Heart left ventricle (tissue), 16 donors: ENCODE measurements around the gene GPR37. TPM values are rescaled to one million over a fixed set of nuclear protein-coding genes. Genes with fewer than 3 reads are reported as not detected.

ENCODE experiments used
- ATAC-seq, 4 donors: fragments of 200-7000 bp; cut with Tn5 transposase; one replicate each; pipeline ENCODE4 v1.9.1; 2020 to 2022; ENCODE audit warnings: moderate library complexity in 4 of 4, mild to moderate bottlenecking in 3 of 4, moderate number of reproducible peaks in 1 of 4
- DNase-seq, 5 donors: peaks; one replicate each; pipeline ENCODE4 v3.0.0-alpha.2; 2020
- H3K27ac ChIP-seq, 12 donors: fragments of 200-600 bp; sonication (generic) in 4 of 12; one replicate each; pipeline versions ENCODE4 v1.5.0 to v1.8.0; 2016 to 2022; ENCODE audit warnings: mild to moderate bottlenecking in 2 of 12
- H3K27me3 ChIP-seq, 9 donors: fragments of 200-600 bp; sonication (generic) in 2 of 9; one replicate each; pipeline versions ENCODE4 v1.5.1 to v1.8.0; 2016 to 2022; ENCODE audit warnings: mild to moderate bottlenecking in 3 of 9
- H3K36me3 ChIP-seq, 9 donors: fragments of 200-600 bp; sonication (generic) in 2 of 9; one replicate each; pipeline versions ENCODE4 v1.5.0 to v1.8.0; 2018 to 2022; ENCODE audit warnings: mild to moderate bottlenecking in 2 of 9
- H3K4me1 ChIP-seq, 12 donors: fragments of 200-600 bp; sonication (generic) in 4 of 12; one replicate each; pipeline versions ENCODE4 v1.5.0 to v1.8.0; 2016 to 2022; ENCODE audit warnings: mild to moderate bottlenecking in 3 of 12
- H3K4me3 ChIP-seq, 12 donors: fragments of 200-600 bp; sonication (generic) in 4 of 12; one replicate each; pipeline versions ENCODE4 v1.5.0 to v1.8.0; 2017 to 2022; ENCODE audit warnings: mild to moderate bottlenecking in 9 of 12, moderate library complexity in 4 of 12
- H3K9me3 ChIP-seq, 12 donors: fragments of 200-600 bp; sonication (generic) in 4 of 12; one replicate each; pipeline versions ENCODE4 v1.5.0 to v1.8.0; 2016 to 2022; ENCODE audit warnings: mild to moderate bottlenecking in 1 of 12
- CTCF ChIP-seq, 12 donors: fragments of 200-600 bp; sonication (generic) in 4 of 12; IDR thresholded peaks; one replicate each; pipeline versions ENCODE4 v1.5.0 to v1.8.0; 2018 to 2022; ENCODE audit warnings: antibody characterized with exemption in 12 of 12, mild to moderate bottlenecking in 5 of 12
- POLR2A ChIP-seq, 2 donors: fragments of 450-650 bp; IDR thresholded peaks; one replicate each; pipeline ENCODE4 v1.6.1; 2017; ENCODE audit warnings: antibody characterized with exemption in 2 of 2, mild to moderate bottlenecking in 2 of 2, moderate library complexity in 2 of 2
- WGBS, 4 donors: extraction: QIAGEN DNeasy Blood & Tissue Kit in 2 of 4; methylation state at CpG; one replicate each; pipeline versions ENCODE4 v1.1.5 to v1.1.7; 2013 to 2018; 5-methylcytosine and 5-hydroxymethylcytosine counted together
- intact Hi-C, 10 donors: fragments of 100-400 bp; cut with DNase I; formaldehyde crosslinking; loops; one replicate each; pipeline versions ENCODE4 v1.11.1 to v1.14.2; 2022
- polyA plus RNA-seq, 2 donors: library from polyadenylated mRNA; stranded (reverse); fragments of 200-250 nt; gene quantifications; one replicate each; pipeline ENCODE4 v1.2.3, GENCODE V29; 2013
- total RNA-seq, 9 donors: library from RNA; depleted of rRNA in 2 of 9; stranded (reverse); fragments of >200 nt in 2 of 9; fragmentation: NEBNext Ultra II Directional in 3 of 9; extraction: Animal tissue kit (Norgen Biotek cat#: 25700) in 3 of 9; gene quantifications; one replicate each; pipeline versions ENCODE4 v1.1.0 to v1.2.4, GENCODE V29; 2016 to 2023
- donor health status: ischemic (EF 13 %, LVEDD 7.1; RV severe dilation, severe dysfunction).
- donor health status: healthy with polysubstance abuse.
- donor health status: DM: no; HTN: yes; CAD: no.
- donor health status: DM: no; HTN: no; CAD: no.
- donor health status: ischemic (EF 25% LVEDD 6.9; RV normal size, moderate dysfunction).
- donor health status: ischemic (EF 25% LVEDD 5.7; RV mildly dilated, moderate dysfunction).
- donor health status: healthy.
- donor health status: DM: yes; HTN: yes; CAD: no.
- donor health status: ischemic (EF 35%, LVEDD 5.7; RV mildly dilated, moderate dysfunction).
- donor health status: nonischemic (EF 11% LVEDD 7.7; RV severe dilation, severe dysfunction).
- donor health status: DM: yes; HTN: yes; CAD: no.
- donor health status: PGD.
- donor health status: ischemic (EF 29% LVEDD 5.4; RV normal size, mild dysfunction).
- donor health status: nonischemic (EF 23%, LVEDD 6.1; RV moderate dilation, normal function).

GPR37 gene
- total and polyA plus RNA-seq, 11 donors = 0.01 to 0.48 (median 0.25) TPM; not detected in 8

- H3K36me3 ChIP-seq = no peaks in the 10 kb centered on the region
- WGBS, 4 donors = 92 to 100% (median 95%) methylated on average over 1 of the region's 1 CpG
- intact Hi-C loops = no loop called here
- ATAC-seq (no peak), DNase-seq (no peak)
- no peaks in the 10 kb centered on the region for H3K27me3 ChIP-seq
- H3K9me3 ChIP-seq = no peaks in the 10 kb centered on the region
- TF ChIP-seq POLR2A (IDR thresholded peaks at IDR 0.05) (no peak), CTCF (IDR thresholded peaks at IDR 0.05) (no peak)
- no peaks in the 10 kb centered on the region for H3K4me1 ChIP-seq
- H3K27ac ChIP-seq = no peak overlapping the region
- H3K4me3 ChIP-seq = no peak overlapping the region
These were observed 45.7 kb upstream of the GPR37 start for GRCh38 chr7:124811341-124811740.

- Histone ChIP-seq H3K27ac (no peak overlapping the region), H3K9me3 (no peaks in the 10 kb centered on the region), H3K27me3 (no peaks in the 10 kb centered on the region), H3K36me3 (no peaks in the 10 kb centered on the region), H3K4me3 (no peak overlapping the region), H3K4me1 (no peaks in the 10 kb centered on the region)
- ATAC-seq (no peak), DNase-seq (no peak)
- WGBS, 4 donors = 61 to 68% (median 64%) methylated on average over 3 of the region's 3 CpGs
- intact Hi-C loops = no loop called here
- no peak for TF ChIP-seq POLR2A (IDR thresholded peaks at IDR 0.05)
- no peak for TF ChIP-seq CTCF (IDR thresholded peaks at IDR 0.05)
These were observed 45.0 kb upstream of the GPR37 start for GRCh38 chr7:124810605-124811004.

DNA sequence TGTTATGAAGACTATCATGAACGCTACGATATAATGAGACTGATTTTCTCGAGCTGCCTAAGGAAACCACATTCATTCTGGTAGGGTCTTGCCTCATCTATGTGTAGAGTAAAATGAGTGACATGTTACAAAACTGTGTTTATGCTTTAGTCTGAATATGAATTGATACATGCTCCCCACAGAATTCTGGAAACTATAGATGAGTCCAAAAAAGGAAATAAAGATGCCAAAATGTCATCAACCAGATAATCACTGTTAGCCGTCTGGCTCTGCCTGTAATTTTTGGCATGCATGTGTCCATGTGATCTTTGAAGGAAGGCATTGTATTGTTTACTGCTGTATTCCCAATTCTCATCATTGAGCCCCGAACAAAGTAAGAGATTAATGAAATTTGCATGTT is 42.6 kb upstream of the GPR37 start:
- H3K9me3 ChIP-seq = no peaks in the 10 kb centered on the region
- no peak for DNase-seq
- H3K4me3 ChIP-seq = no peak overlapping the region
- H3K4me1 ChIP-seq = no peaks in the 10 kb centered on the region
- H3K36me3 ChIP-seq = no peaks in the 10 kb centered on the region
- H3K27ac ChIP-seq = no peak overlapping the region
- ATAC-seq = no peak
- TF ChIP-seq CTCF (IDR thresholded peaks at IDR 0.05) (no peak), POLR2A (IDR thresholded peaks at IDR 0.05) (no peak)
- 70 to 82% (median 76%) methylated on average over 5 of the region's 5 CpGs for WGBS, 4 donors
- no peaks in the 10 kb centered on the region for H3K27me3 ChIP-seq
- intact Hi-C loops = no loop called here

- TF ChIP-seq CTCF (IDR thresholded peaks at IDR 0.05) (no peak), POLR2A (IDR thresholded peaks at IDR 0.05) (no peak)
- intact Hi-C loops = no loop called here
- peaks cover 0 to 5% (median 0%) of the 10 kb centered on the region in 12 donors for H3K9me3 ChIP-seq
- 88 to 93% (median 92%) methylated on average over 1 of the region's 1 CpG for WGBS, 4 donors
- no peak overlapping the region for H3K27ac ChIP-seq
- no peaks in the 10 kb centered on the region for H3K36me3 ChIP-seq
- H3K4me1 ChIP-seq = no peaks in the 10 kb centered on the region
- H3K27me3 ChIP-seq = peaks cover 0 to 5% (median 0%) of the 10 kb centered on the region in 9 donors
- ATAC-seq (no peak), DNase-seq (no peak)
- no peak overlapping the region for H3K4me3 ChIP-seq
These were observed 35.8 kb upstream of the GPR37 start for GRCh38 chr7:124801330-124801895.
